SK-N-SH treated with all-trans-retinoic acid at 6 μM for 48 hours (cell line): ENCODE data around the gene SERPINA3.

ENCODE experiments used
- ATAC-seq: fragments of 200-7000 bp; cut with Tn5 transposase; 3 replicates; pipeline ENCODE4 v1.9.1; 2020; ENCODE audit warnings: mild to moderate bottlenecking, moderate library complexity
- ARNTL ChIP-seq: fragments of 450-650 bp; formaldehyde crosslinking; IDR thresholded peaks from 2 replicates; pipeline ENCODE4 v1.5.0; 2020; ENCODE audit warnings: low read depth, mild to moderate bottlenecking, moderate library complexity, borderline replicate concordance
- BACH2 ChIP-seq: fragments of 250-450 bp; sonication (Bioruptor Pico); IDR thresholded peaks from 2 replicates; pipeline ENCODE4 v1.9.0; 2021; ENCODE audit warnings: mild to moderate bottlenecking, borderline replicate concordance
- ESRRG ChIP-seq: fragments of 250-450 bp; sonication (Bioruptor Pico); IDR thresholded peaks from 2 replicates; pipeline ENCODE4 v1.6.1; 2021; ENCODE audit warnings: mild to moderate bottlenecking
- GLIS3 ChIP-seq: fragments of 250-450 bp; sonication (Bioruptor Pico); IDR thresholded peaks from 2 replicates; pipeline ENCODE4 v1.5.0; 2020; ENCODE audit warnings: mild to moderate bottlenecking, moderate library complexity
- ISL1 ChIP-seq: fragments of 250-450 bp; sonication (Bioruptor Pico); IDR thresholded peaks from 2 replicates; pipeline ENCODE4 v2.1.2; 2022; ENCODE audit warnings: mild to moderate bottlenecking, moderate library complexity
- OSR1 ChIP-seq: fragments of 250-450 bp; sonication (Bioruptor Pico); IDR thresholded peaks from 2 replicates; pipeline ENCODE4 v1.8.0; 2022; ENCODE audit warnings: moderate library complexity, mild to moderate bottlenecking, inconsistent platforms
- RARB ChIP-seq: fragments of 250-450 bp; sonication (Bioruptor Pico); IDR thresholded peaks from 2 replicates; pipeline ENCODE4 v1.8.0; 2021; ENCODE audit warnings: mild to moderate bottlenecking, moderate library complexity
- SNAI2 ChIP-seq: fragments of 250-450 bp; sonication (Bioruptor Pico); IDR thresholded peaks from 2 replicates; pipeline ENCODE4 v1.5.0; 2020; ENCODE audit warnings: mild to moderate bottlenecking, moderate library complexity
- TCF4 ChIP-seq: fragments of 250-450 bp; sonication (Bioruptor Pico); IDR thresholded peaks from 2 replicates; pipeline ENCODE4 v1.8.0; 2021; ENCODE audit warnings: mild to moderate bottlenecking, moderate library complexity, borderline replicate concordance
- TOX ChIP-seq: fragments of 250-450 bp; sonication (Bioruptor Pico); IDR thresholded peaks from 2 replicates; pipeline ENCODE4 v1.8.0; 2021; ENCODE audit warnings: mild to moderate bottlenecking, moderate library complexity, borderline replicate concordance
- ZFP3 ChIP-seq: fragments of 250-450 bp; sonication (Bioruptor Pico); IDR thresholded peaks from 2 replicates; pipeline ENCODE4 v1.5.0; 2020; ENCODE audit warnings: mild to moderate bottlenecking, moderate library complexity
- ZFP30 ChIP-seq: fragments of 450-650 bp; formaldehyde crosslinking; IDR thresholded peaks from 2 replicates; pipeline ENCODE4 v1.5.0; 2022; ENCODE audit warnings: mild to moderate bottlenecking, moderate library complexity
- ZNF565 ChIP-seq: fragments of 450-650 bp; formaldehyde crosslinking; conservative IDR thresholded peaks from 2 replicates; pipeline ENCODE4 v1.5.0; 2020; ENCODE audit warnings: low read depth, mild to moderate bottlenecking, moderate library complexity
- ZNF70 ChIP-seq: fragments of 450-650 bp; formaldehyde crosslinking; IDR thresholded peaks from 2 replicates; pipeline ENCODE4 v1.5.0; 2020; ENCODE audit warnings: mild to moderate bottlenecking, moderate library complexity
- ZNF8 ChIP-seq: fragments of 450-650 bp; formaldehyde crosslinking; IDR thresholded peaks from 2 replicates; pipeline ENCODE4 v1.5.0; 2020; ENCODE audit warnings: mild to moderate bottlenecking, moderate library complexity
- TF ChIP-seq, protein P1 (sequence below): fragments of 250-450 bp; sonication (Bioruptor Pico); IDR thresholded peaks from 2 replicates; pipeline ENCODE4 v1.5.1; 2020; ENCODE audit warnings: low read depth, mild to moderate bottlenecking, moderate library complexity
- TF ChIP-seq, protein P2 (sequence below): fragments of 250-450 bp; sonication (Bioruptor Pico); IDR thresholded peaks from 2 replicates; pipeline ENCODE4 v1.8.0; 2020; ENCODE audit warnings: mild to moderate bottlenecking, moderate library complexity, borderline replicate concordance
- TF ChIP-seq, protein P3 (sequence below): fragments of 250-450 bp; sonication (Bioruptor Pico); IDR thresholded peaks from 2 replicates; pipeline ENCODE4 v1.5.1; 2021; ENCODE audit warnings: mild to moderate bottlenecking, moderate library complexity
- TF ChIP-seq, protein P4 (sequence below): fragments of 250-450 bp; sonication (Bioruptor Pico); IDR thresholded peaks from 2 replicates; pipeline ENCODE4 v1.8.0; 2021; ENCODE audit warnings: low read depth, mild to moderate bottlenecking, moderate library complexity, borderline replicate concordance
- TF ChIP-seq, protein P5 (sequence below): fragments of 250-450 bp; sonication (Bioruptor Pico); IDR thresholded peaks from 2 replicates; pipeline ENCODE4 v1.5.0; 2020; ENCODE audit warnings: mild to moderate bottlenecking, moderate library complexity

SERPINA3 gene

DNA sequence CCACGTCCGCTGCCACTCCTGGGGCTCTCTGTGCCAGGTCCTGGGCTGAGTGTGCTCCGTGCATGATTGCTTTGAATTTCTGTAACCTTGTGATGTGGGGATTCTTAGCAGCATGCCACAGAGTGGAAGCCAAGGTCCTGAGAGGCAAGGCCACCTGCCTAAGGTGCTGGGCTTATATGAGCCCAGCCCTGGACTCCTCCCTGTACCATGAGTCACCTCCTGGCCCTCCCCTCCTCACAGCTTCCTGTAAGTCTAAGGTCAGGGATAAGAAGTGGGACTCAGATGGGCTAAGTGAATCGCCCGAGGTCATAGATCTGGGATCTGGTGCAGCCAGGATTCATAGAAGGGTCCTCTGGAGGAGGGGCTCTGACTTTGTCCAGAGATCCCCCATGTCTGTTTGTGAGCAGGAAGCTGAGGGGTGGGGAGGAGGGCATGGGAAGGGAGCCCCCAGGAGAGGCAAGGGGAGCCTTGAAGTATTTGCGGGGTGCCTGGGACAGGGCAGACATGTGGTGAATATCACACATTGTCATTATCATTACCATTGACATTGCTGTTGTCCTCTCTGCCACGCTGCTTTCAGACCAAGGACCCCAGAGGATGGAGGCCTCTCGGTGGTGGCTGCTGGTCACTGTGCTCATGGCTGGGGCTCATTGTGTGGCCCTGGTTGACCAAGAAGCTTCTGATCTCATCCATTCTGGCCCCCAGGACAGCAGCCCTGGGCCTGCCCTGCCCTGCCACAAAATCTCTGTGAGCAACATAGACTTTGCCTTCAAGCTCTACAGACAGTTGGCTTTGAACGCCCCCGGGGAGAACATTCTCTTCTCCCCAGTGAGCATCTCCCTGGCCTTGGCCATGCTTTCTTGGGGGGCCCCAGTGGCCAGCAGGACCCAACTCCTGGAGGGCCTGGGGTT is 28.8 kb downstream of the SERPINA3 start:
- no peak for ATAC-seq
- TF ChIP-seq BACH2 (CRISPR knock-in tag), result no peak
- TF ChIP-seq ARNTL (CRISPR knock-in tag), result no peak
- TF ChIP-seq ZNF70 (CRISPR knock-in tag), result no peak
- TF ChIP-seq, protein P1, sequence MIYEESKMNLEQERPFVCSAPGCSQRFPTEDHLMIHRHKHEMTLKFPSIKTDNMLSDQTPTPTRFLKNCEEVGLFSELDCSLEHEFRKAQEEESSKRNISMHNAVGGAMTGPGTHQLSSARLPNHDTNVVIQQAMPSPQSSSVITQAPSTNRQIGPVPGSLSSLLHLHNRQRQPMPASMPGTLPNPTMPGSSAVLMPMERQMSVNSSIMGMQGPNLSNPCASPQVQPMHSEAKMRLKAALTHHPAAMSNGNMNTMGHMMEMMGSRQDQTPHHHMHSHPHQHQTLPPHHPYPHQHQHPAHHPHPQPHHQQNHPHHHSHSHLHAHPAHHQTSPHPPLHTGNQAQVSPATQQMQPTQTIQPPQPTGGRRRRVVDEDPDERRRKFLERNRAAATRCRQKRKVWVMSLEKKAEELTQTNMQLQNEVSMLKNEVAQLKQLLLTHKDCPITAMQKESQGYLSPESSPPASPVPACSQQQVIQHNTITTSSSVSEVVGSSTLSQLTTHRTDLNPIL (CRISPR knock-in tag), result no peak
- TF ChIP-seq, protein P2, sequence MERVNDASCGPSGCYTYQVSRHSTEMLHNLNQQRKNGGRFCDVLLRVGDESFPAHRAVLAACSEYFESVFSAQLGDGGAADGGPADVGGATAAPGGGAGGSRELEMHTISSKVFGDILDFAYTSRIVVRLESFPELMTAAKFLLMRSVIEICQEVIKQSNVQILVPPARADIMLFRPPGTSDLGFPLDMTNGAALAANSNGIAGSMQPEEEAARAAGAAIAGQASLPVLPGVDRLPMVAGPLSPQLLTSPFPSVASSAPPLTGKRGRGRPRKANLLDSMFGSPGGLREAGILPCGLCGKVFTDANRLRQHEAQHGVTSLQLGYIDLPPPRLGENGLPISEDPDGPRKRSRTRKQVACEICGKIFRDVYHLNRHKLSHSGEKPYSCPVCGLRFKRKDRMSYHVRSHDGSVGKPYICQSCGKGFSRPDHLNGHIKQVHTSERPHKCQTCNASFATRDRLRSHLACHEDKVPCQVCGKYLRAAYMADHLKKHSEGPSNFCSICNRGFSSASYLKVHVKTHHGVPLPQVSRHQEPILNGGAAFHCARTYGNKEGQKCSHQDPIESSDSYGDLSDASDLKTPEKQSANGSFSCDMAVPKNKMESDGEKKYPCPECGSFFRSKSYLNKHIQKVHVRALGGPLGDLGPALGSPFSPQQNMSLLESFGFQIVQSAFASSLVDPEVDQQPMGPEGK (CRISPR knock-in tag), result no peak
- TF ChIP-seq ZFP30 (CRISPR knock-in tag), result no peak
- no peak for TF ChIP-seq ZFP3 (CRISPR knock-in tag)
- TF ChIP-seq, protein P3, sequence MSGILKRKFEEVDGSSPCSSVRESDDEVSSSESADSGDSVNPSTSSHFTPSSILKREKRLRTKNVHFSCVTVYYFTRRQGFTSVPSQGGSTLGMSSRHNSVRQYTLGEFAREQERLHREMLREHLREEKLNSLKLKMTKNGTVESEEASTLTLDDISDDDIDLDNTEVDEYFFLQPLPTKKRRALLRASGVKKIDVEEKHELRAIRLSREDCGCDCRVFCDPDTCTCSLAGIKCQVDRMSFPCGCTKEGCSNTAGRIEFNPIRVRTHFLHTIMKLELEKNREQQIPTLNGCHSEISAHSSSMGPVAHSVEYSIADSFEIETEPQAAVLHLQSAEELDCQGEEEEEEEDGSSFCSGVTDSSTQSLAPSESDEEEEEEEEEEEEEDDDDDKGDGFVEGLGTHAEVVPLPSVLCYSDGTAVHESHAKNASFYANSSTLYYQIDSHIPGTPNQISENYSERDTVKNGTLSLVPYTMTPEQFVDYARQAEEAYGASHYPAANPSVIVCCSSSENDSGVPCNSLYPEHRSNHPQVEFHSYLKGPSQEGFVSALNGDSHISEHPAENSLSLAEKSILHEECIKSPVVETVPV (CRISPR knock-in tag), result no peak
- TF ChIP-seq, protein P4, sequence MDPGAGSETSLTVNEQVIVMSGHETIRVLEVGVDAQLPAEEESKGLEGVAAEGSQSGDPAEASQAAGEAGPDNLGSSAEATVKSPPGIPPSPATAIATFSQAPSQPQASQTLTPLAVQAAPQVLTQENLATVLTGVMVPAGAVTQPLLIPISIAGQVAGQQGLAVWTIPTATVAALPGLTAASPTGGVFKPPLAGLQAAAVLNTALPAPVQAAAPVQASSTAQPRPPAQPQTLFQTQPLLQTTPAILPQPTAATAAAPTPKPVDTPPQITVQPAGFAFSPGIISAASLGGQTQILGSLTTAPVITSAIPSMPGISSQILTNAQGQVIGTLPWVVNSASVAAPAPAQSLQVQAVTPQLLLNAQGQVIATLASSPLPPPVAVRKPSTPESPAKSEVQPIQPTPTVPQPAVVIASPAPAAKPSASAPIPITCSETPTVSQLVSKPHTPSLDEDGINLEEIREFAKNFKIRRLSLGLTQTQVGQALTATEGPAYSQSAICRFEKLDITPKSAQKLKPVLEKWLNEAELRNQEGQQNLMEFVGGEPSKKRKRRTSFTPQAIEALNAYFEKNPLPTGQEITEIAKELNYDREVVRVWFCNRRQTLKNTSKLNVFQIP (CRISPR knock-in tag), result no peak

DNA sequence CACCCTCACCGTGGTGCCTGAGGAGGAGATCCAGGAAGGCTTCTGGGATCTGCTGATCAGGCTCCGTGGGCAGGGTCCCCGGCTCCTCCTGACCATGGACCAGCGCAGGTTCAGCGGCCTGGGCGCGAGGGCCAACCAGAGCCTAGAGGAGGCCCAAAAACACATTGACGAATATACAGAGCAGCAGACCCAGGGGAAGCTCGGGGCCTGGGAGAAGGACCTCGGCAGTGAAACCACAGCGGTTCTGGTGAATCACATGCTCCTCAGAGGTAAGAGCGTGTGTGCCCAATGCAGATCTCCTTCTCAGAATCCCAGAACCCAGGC is 29.4 kb downstream of the SERPINA3 start:
- no peak for ATAC-seq
- no peak for TF ChIP-seq ARNTL (CRISPR knock-in tag)
- TF ChIP-seq GLIS3 (CRISPR knock-in tag), result no peak
- no peak for TF ChIP-seq ZNF8 (CRISPR knock-in tag)
- no peak for TF ChIP-seq ISL1
- TF ChIP-seq OSR1, result no peak
- TF ChIP-seq SNAI2, result no peak
- TF ChIP-seq RARB (CRISPR knock-in tag), result no peak
- no peak for TF ChIP-seq ZNF565 (CRISPR knock-in tag)
- TF ChIP-seq, protein P4 (CRISPR knock-in tag), result no peak

DNA sequence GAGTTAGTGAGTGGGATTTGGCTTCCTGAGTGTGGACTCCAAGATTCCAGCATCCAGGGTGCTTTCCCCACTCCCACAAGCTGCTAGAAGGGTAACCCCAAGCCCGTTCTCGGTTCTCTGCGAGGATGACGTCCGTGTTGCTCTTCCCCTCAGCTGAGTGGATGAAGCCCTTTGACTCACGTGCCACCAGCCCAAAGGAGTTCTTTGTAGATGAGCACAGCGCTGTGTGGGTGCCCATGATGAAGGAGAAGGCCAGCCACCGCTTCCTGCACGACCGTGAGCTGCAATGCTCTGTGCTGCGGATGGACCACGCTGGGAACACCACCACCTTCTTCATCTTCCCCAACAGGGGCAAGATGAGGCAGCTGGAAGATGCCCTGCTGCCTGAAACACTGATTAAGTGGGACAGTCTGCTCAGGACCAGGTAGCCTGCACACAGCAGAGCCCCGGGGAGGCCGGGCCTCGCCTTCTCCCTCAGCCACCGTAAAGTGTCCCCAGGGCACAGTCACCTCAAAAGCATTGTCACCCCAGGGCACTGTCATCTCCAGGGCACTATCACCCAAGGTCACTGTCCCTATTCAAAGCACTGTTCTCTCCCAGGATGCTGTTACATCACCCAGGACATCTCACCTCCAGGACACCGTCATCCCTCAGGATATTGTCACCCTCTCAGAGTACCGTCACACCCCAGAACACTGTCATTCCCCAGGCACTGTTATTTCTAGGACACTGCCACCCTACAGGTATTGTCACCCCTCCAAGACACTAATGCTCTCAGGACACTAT is 31.3 kb downstream of the SERPINA3 start:
- TF ChIP-seq, protein P4 (CRISPR knock-in tag), result no peak
- TF ChIP-seq RARB (CRISPR knock-in tag) (no peak), TCF4 (CRISPR knock-in tag) (no peak), ZFP30 (CRISPR knock-in tag) (no peak), TOX (CRISPR knock-in tag) (no peak), ZFP3 (CRISPR knock-in tag) (no peak), OSR1 (no peak), GLIS3 (CRISPR knock-in tag) (no peak), ARNTL (CRISPR knock-in tag) (no peak), ZNF8 (CRISPR knock-in tag) (no peak), ESRRG (CRISPR knock-in tag) (no peak)
- TF ChIP-seq, protein P5, sequence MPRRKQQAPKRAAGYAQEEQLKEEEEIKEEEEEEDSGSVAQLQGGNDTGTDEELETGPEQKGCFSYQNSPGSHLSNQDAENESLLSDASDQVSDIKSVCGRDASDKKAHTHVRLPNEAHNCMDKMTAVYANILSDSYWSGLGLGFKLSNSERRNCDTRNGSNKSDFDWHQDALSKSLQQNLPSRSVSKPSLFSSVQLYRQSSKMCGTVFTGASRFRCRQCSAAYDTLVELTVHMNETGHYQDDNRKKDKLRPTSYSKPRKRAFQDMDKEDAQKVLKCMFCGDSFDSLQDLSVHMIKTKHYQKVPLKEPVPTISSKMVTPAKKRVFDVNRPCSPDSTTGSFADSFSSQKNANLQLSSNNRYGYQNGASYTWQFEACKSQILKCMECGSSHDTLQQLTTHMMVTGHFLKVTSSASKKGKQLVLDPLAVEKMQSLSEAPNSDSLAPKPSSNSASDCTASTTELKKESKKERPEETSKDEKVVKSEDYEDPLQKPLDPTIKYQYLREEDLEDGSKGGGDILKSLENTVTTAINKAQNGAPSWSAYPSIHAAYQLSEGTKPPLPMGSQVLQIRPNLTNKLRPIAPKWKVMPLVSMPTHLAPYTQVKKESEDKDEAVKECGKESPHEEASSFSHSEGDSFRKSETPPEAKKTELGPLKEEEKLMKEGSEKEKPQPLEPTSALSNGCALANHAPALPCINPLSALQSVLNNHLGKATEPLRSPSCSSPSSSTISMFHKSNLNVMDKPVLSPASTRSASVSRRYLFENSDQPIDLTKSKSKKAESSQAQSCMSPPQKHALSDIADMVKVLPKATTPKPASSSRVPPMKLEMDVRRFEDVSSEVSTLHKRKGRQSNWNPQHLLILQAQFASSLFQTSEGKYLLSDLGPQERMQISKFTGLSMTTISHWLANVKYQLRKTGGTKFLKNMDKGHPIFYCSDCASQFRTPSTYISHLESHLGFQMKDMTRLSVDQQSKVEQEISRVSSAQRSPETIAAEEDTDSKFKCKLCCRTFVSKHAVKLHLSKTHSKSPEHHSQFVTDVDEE (CRISPR knock-in tag), result no peak
- TF ChIP-seq, protein P3 (CRISPR knock-in tag), result no peak
- no peak for ATAC-seq
